HEK293 (cell line): ENCODE data around the gene CORT.

ENCODE experiments used
- CTCF ChIA-PET: fragments of 350-600 bp; formaldehyde crosslinking; extraction: SDS; loops from one replicate; lab custom pipeline; 2021; ENCODE audit warnings: antibody characterized with exemption; lab: Yijun Ruan, JAX
- POLR2A ChIA-PET: fragments of 300-600 bp; formaldehyde crosslinking; extraction: SDS; loops from one replicate; lab custom pipeline; 2020; ENCODE audit warnings: antibody characterized with exemption, inconsistent platforms; lab: Yijun Ruan, JAX
- H3K27ac ChIP-seq: fragments of 200-500 bp; sonication (Bioruptor generic); 2 replicates; pipeline ENCODE4 v1.5.1; 2014; ENCODE audit warnings: low read depth, low read length, control low read depth, inconsistent platforms; ENCODE audit errors: extremely low read depth
- H3K36me3 ChIP-seq, 2 experiments: fragments of 200-500 bp in 1 of 2; sonication (Bioruptor generic) in 1 of 2; 1 replicate in 1 of 2; 2 replicates in 1 of 2; pipeline ENCODE4 v1.5.1; 2014 to 2017; ENCODE audit warnings: inconsistent platforms in 2 of 2, low read length in 2 of 2; ENCODE audit not compliant: control insufficient read depth in 2 of 2, insufficient read depth in 1 of 2
- H3K4me1 ChIP-seq: fragments of 200-500 bp; sonication (Bioruptor generic); 2 replicates; pipeline ENCODE4 v1.5.1; 2014; ENCODE audit warnings: mild to moderate bottlenecking, low read length, inconsistent platforms; ENCODE audit not compliant: control insufficient read depth, insufficient read depth
- H3K4me3 ChIP-seq: 2 replicates; pipeline ENCODE4 v1.5.1; 2011; ENCODE audit warnings: low read depth, mild to moderate bottlenecking, control low read depth, low read length, moderate library complexity
- H3K9me3 ChIP-seq: fragments of 200-500 bp; sonication (Bioruptor generic); 2 replicates; pipeline ENCODE4 v1.5.1; 2014; ENCODE audit warnings: low read depth, low read length, inconsistent platforms; ENCODE audit not compliant: control insufficient read depth, insufficient read depth
- BCL11B ChIP-seq: fragments of 450-650 bp; formaldehyde crosslinking; IDR thresholded peaks from 2 replicates; pipeline ENCODE4 v1.5.1; 2016; ENCODE audit warnings: low read depth, missing biosample characterization, missing genetic modification characterization
- GLI4 ChIP-seq: fragments of 450-650 bp; formaldehyde crosslinking; IDR thresholded peaks from 2 replicates; pipeline ENCODE4 v1.5.1; 2016; ENCODE audit warnings: missing biosample characterization, missing genetic modification characterization
- GLIS1 ChIP-seq: fragments of 450-650 bp; formaldehyde crosslinking; IDR thresholded peaks from 2 replicates; pipeline ENCODE4 v1.5.1; 2016; ENCODE audit warnings: missing biosample characterization, missing genetic modification characterization
- ZFP41 ChIP-seq: fragments of 450-650 bp; formaldehyde crosslinking; IDR thresholded peaks from 2 replicates; pipeline ENCODE4 v1.5.1; 2016; ENCODE audit warnings: missing biosample characterization, missing genetic modification characterization, borderline replicate concordance
- ZNF132 ChIP-seq: fragments of 450-650 bp; formaldehyde crosslinking; IDR thresholded peaks from 2 replicates; pipeline ENCODE4 v1.5.1; 2017; ENCODE audit warnings: missing biosample characterization, missing genetic modification characterization, borderline replicate concordance
- ZNF138 ChIP-seq: fragments of 450-650 bp; formaldehyde crosslinking; IDR thresholded peaks from 2 replicates; pipeline ENCODE4 v1.5.1; 2016; ENCODE audit warnings: missing biosample characterization, missing genetic modification characterization, borderline replicate concordance
- ZNF157 ChIP-seq: fragments of 450-650 bp; formaldehyde crosslinking; IDR thresholded peaks from 2 replicates; pipeline ENCODE4 v1.5.1; 2016; ENCODE audit warnings: missing biosample characterization, missing genetic modification characterization
- ZNF174 ChIP-seq: fragments of 450-650 bp; formaldehyde crosslinking; IDR thresholded peaks from 2 replicates; pipeline ENCODE4 v1.5.0; 2017; ENCODE audit warnings: missing biosample characterization, mild to moderate bottlenecking, missing genetic modification characterization
- ZNF266 ChIP-seq: fragments of 450-650 bp; formaldehyde crosslinking; IDR thresholded peaks from 2 replicates; pipeline ENCODE4 v1.5.1; 2016; ENCODE audit warnings: missing biosample characterization, missing genetic modification characterization, low read depth
- ZNF311 ChIP-seq: fragments of 450-650 bp; formaldehyde crosslinking; IDR thresholded peaks from 2 replicates; pipeline ENCODE4 v1.5.1; 2017; ENCODE audit warnings: missing biosample characterization, missing genetic modification characterization, borderline replicate concordance
- ZNF394 ChIP-seq: fragments of 450-650 bp; formaldehyde crosslinking; IDR thresholded peaks from 2 replicates; pipeline ENCODE4 v1.5.1; 2016; ENCODE audit warnings: missing biosample characterization, missing genetic modification characterization, mild to moderate bottlenecking, moderate library complexity, borderline replicate concordance
- ZNF600 ChIP-seq: fragments of 450-650 bp; formaldehyde crosslinking; IDR thresholded peaks from 2 replicates; pipeline ENCODE4 v1.5.1; 2016; ENCODE audit warnings: missing biosample characterization, missing genetic modification characterization
- ZNF626 ChIP-seq: fragments of 450-650 bp; sonication (Bioruptor Pico); formaldehyde crosslinking; IDR thresholded peaks from 2 replicates; pipeline ENCODE4 v1.5.1; 2018; ENCODE audit warnings: missing biosample characterization, missing genetic modification characterization, inconsistent platforms
- ZNF677 ChIP-seq: fragments of 450-650 bp; IDR thresholded peaks from 2 replicates; pipeline ENCODE4 v1.5.0; 2018; ENCODE audit warnings: missing biosample characterization, mild to moderate bottlenecking, missing genetic modification characterization, moderate library complexity
- ZNF830 ChIP-seq: fragments of 450-650 bp; IDR thresholded peaks from 2 replicates; pipeline ENCODE4 v1.5.0; 2018; ENCODE audit warnings: missing biosample characterization, missing genetic modification characterization, low read depth, mild to moderate bottlenecking, moderate library complexity
- TF ChIP-seq, protein P1 (sequence below): fragments of 450-650 bp; formaldehyde crosslinking; IDR thresholded peaks from 2 replicates; pipeline ENCODE4 v1.5.1; 2016; ENCODE audit warnings: missing biosample characterization, missing genetic modification characterization
- TF ChIP-seq, protein P2 (sequence below): fragments of 450-650 bp; formaldehyde crosslinking; IDR thresholded peaks from 2 replicates; pipeline ENCODE4 v1.5.1; 2016; ENCODE audit warnings: missing biosample characterization, missing genetic modification characterization, low read depth

Gene CORT, protein sequence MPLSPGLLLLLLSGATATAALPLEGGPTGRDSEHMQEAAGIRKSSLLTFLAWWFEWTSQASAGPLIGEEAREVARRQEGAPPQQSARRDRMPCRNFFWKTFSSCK

DNA sequence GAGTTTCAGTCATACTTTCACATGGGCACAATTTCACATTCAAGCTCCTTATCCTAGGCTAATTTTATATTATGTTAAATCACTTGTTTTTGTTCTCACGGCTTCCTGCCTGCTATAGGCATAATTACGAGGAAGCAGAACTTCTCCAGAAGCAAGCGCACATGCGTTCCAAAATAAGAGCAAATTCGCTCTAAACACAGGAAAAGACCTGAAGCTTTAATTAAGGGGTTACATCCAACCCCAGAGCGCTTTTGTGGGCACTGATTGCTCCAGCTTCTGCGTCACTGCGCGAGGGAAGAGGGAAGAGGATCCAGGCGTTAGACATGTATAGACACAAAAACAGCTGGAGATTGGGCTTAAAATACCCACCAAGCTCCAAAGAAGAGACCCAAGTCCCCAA, at the start of gene CORT:
TSS of gene CORT (plus strand) at position 281 of the 400 bp plus-strand sequence. CDS start 193 bp downstream, outside the sequence.
- Histone ChIP-seq H3K4me3 (no peak within 1 kb of the TSS), H3K36me3 (peaks cover 0 to 24% of the 10 kb centered on the region in 2 experiments; a peak in 2 of 3 replicates), H3K4me1 (no peaks in the 10 kb centered on the region), H3K27ac (no peak within 1 kb of the TSS; the same call in 1 of the 2 replicates), H3K9me3 (no peaks in the 10 kb centered on the region)
- POLR2A ChIA-PET: interaction anchor here (1.0 to 1.1 kb wide), 2 partner anchors 8 to 10 kb away, joined by 3 to 6 read pairs; no protein-coding TSS in a partner anchor
- TF ChIP-seq ZNF626 (no peak), ZNF266 (no peak), GLI4 (tag by site-specific recombination) (no peak), ZNF311 (tag by site-specific recombination) (no peak), ZNF677 (tag by site-specific recombination) (no peak), BCL11B (no peak), ZNF132 (tag by site-specific recombination) (no peak), ZNF174 (no peak), ZFP41 (tag by site-specific recombination) (no peak), ZNF830 (tag by site-specific recombination) (no peak), ZNF394 (tag by site-specific recombination) (no peak)
- TF ChIP-seq, protein P1, sequence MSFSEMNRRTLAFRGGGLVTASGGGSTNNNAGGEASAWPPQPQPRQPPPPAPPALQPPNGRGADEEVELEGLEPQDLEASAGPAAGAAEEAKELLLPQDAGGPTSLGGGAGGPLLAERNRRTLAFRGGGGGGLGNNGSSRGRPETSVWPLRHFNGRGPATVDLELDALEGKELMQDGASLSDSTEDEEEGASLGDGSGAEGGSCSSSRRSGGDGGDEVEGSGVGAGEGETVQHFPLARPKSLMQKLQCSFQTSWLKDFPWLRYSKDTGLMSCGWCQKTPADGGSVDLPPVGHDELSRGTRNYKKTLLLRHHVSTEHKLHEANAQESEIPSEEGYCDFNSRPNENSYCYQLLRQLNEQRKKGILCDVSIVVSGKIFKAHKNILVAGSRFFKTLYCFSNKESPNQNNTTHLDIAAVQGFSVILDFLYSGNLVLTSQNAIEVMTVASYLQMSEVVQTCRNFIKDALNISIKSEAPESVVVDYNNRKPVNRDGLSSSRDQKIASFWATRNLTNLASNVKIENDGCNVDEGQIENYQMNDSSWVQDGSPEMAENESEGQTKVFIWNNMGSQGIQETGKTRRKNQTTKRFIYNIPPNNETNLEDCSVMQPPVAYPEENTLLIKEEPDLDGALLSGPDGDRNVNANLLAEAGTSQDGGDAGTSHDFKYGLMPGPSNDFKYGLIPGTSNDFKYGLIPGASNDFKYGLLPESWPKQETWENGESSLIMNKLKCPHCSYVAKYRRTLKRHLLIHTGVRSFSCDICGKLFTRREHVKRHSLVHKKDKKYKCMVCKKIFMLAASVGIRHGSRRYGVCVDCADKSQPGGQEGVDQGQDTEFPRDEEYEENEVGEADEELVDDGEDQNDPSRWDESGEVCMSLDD (tag by site-specific recombination): no peak
- CTCF ChIA-PET: interaction anchor here (1.2 kb wide), 1 partner anchor 45 kb away, joined by 4 read pairs; no protein-coding TSS in a partner anchor

DNA sequence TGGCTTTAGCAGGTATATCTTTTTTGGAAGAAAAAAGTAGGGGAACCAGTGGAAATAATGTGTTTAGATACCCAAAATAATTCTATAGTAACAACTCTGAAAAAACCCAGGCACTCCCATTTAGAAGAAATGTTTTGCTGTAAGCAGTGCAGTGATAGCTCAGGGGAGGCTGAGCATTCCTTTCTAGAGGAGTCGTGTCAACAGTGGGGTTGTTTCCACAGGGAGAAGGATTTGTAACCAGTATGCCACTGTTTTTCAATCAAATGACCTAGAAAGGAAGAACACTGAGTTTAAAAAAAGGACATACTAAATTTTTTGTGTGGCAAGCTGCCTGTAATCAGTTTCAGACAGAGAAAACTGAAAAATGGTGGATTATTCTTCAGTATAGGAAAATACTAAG, 48.5 kb upstream of the CORT start:
- ChIA-PET POLR2A (no interaction called here), CTCF (interaction anchor here (0.6 to 1.2 kb wide), 3 partner anchors 30 to 474 kb away, joined by 3 to 4 read pairs (median 3); no protein-coding TSS in a partner anchor)
- H3K4me3 ChIP-seq: no peak overlapping the region
- peaks cover 2% of the 10 kb centered on the region; the same call in 1 of the 2 replicates for H3K4me1 ChIP-seq
- peaks cover 36 to 62% of the 10 kb centered on the region in 2 experiments for H3K36me3 ChIP-seq
- no peaks in the 10 kb centered on the region for H3K9me3 ChIP-seq
- TF ChIP-seq GLIS1 (0 out of 2 replicates have a peak, but pooled peaks have one; percentile 9), ZNF157 (tag by site-specific recombination) (no peak), ZNF600 (tag by site-specific recombination) (no peak)
- no peak overlapping the region for H3K27ac ChIP-seq

DNA sequence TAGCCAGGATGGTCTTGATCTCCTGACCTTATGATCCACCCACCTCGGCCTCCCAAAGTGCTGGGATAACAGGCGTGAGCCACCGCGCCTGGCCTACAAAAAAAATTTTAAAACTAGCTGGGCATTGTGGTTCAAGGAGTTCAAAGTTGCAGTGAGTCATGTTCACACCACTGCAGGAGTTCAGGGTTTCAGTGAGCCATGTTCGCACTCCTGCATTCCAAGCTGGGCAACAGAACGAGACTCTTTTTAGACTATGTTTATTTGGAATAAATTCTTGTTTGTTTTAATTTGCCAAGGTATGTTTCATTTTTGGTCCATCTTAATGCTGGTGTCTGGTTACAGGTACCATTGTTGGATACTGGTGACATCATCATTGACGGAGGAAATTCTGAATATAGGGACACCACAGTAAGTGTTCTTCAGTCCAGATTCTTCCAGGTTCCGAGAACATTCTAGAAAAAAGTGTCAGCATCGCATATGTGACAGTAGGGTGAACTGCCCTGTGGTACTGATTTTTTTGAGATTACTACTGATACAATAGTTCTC, 47.0 kb upstream of the CORT start:
- TF ChIP-seq ZNF138 (tag by site-specific recombination): no peak
- TF ChIP-seq, protein P2, sequence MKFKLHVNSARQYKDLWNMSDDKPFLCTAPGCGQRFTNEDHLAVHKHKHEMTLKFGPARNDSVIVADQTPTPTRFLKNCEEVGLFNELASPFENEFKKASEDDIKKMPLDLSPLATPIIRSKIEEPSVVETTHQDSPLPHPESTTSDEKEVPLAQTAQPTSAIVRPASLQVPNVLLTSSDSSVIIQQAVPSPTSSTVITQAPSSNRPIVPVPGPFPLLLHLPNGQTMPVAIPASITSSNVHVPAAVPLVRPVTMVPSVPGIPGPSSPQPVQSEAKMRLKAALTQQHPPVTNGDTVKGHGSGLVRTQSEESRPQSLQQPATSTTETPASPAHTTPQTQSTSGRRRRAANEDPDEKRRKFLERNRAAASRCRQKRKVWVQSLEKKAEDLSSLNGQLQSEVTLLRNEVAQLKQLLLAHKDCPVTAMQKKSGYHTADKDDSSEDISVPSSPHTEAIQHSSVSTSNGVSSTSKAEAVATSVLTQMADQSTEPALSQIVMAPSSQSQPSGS: peak; percentile 57
- H3K9me3 ChIP-seq: no peaks in the 10 kb centered on the region
- CTCF ChIA-PET: no interaction called here
- peaks cover 2% of the 10 kb centered on the region; the same call in 1 of the 2 replicates for H3K4me1 ChIP-seq
- H3K27ac ChIP-seq: no peak overlapping the region
- peaks cover 47 to 77% of the 10 kb centered on the region in 2 experiments for H3K36me3 ChIP-seq
- POLR2A ChIA-PET: interaction anchor here (1.2 kb wide), 1 partner anchor 18 kb away, joined by 5 read pairs; no protein-coding TSS in a partner anchor
- H3K4me3 ChIP-seq: no peak overlapping the region
